Endothelial cell of umbilical vein (primary cell): ENCODE results near the gene SIKE1. TPM values are rescaled to one million over a fixed set of nuclear protein-coding genes. Genes with fewer than 3 reads are reported as not detected.

Experiments used
- BruUV-seq: library from RNA; stranded (reverse); fragments of 400-500 nt; replicated peaks from 2 replicates; lab custom pipeline; 2021; lab: Mats Ljungman, UMichigan
- CTCF ChIA-PET: fragments of 300-600, 350-600 bp; sonication (Branson Sonifier 250); formaldehyde crosslinking; loops from one replicate; lab custom pipeline; 2021; ENCODE audit warnings: antibody characterized with exemption, inconsistent platforms; lab: Charles Lee
- POLR2A ChIA-PET: fragments of 300-600, 350-600 bp; sonication (Branson Sonifier 250); formaldehyde crosslinking; loops from one replicate; lab custom pipeline; 2021; ENCODE audit warnings: antibody characterized with exemption, inconsistent platforms; lab: Charles Lee
- DNase-seq: peaks from one replicate; pipeline ENCODE4 v3.0.0-alpha.2; 2011; ENCODE audit warnings: low read depth, low spot score
- FAIRE-seq: peaks from 2 replicates; lab custom pipeline; 2011; peaks lifted over from hg19 to GRCh38; lab: Jason Lieb, UNC
- H2AFZ ChIP-seq: 2 replicates; pipeline ENCODE4 v1.6.0; 2012; ENCODE audit warnings: low read depth, low read length, control low read depth, inconsistent platforms
- H3K27ac ChIP-seq: 2 replicates; pipeline ENCODE4 v1.5.1; 2011; ENCODE audit warnings: low read depth, mild to moderate bottlenecking, control low read depth, low read length, moderate library complexity; ENCODE audit not compliant: insufficient read depth
- H3K27me3 ChIP-seq, 2 experiments: 2 replicates each; pipeline versions ENCODE4 v1.6.0 to v1.6.1; 2011; ENCODE audit warnings: low read length in 2 of 2, mixed read lengths in 1 of 2; ENCODE audit not compliant: control insufficient read depth in 2 of 2, insufficient read depth in 2 of 2
- H3K36me3 ChIP-seq, 2 experiments: 2 replicates in 1 of 2; 3 replicates in 1 of 2; pipeline ENCODE4 v1.5.1; 2011; ENCODE audit warnings: low read length in 2 of 2, mild to moderate bottlenecking in 1 of 2, moderate library complexity in 1 of 2; ENCODE audit not compliant: control insufficient read depth in 2 of 2, insufficient read depth in 2 of 2; ENCODE audit errors: extremely low read depth in 1 of 2
- H3K4me1 ChIP-seq: 3 replicates; pipeline ENCODE4 v1.5.1; 2011; ENCODE audit warnings: mild to moderate bottlenecking, low read length; ENCODE audit not compliant: control insufficient read depth, insufficient read depth; ENCODE audit errors: extremely low read depth
- H3K4me2 ChIP-seq: 2 replicates; pipeline ENCODE4 v1.6.1; 2011; ENCODE audit warnings: low read length, control low read depth, mixed read lengths; ENCODE audit not compliant: insufficient read depth
- H3K4me3 ChIP-seq, 3 experiments: fragments of 200-600 bp in 1 of 3; sonication (generic), shearing (Covaris generic) in 1 of 3; replicated peaks in 1 of 3; 2 replicates each; pipeline ENCODE4 v1.5.1; 2011 to 2016; ENCODE audit warnings: control low read depth in 3 of 3, low read length in 3 of 3, mild to moderate bottlenecking in 2 of 3, inconsistent platforms in 1 of 3, low read depth in 1 of 3, moderate library complexity in 1 of 3; ENCODE audit not compliant: insufficient read depth in 1 of 3
- H3K79me2 ChIP-seq: 2 replicates; pipeline ENCODE4 v1.6.0; 2012; ENCODE audit warnings: low read length, inconsistent platforms; ENCODE audit not compliant: control insufficient read depth, insufficient read depth
- H3K9ac ChIP-seq: replicated peaks from 2 replicates; pipeline ENCODE3; 2011; ENCODE audit warnings: low read length, control low read depth; ENCODE audit not compliant: insufficient read depth; ENCODE audit errors: extremely low read depth
- H3K9me1 ChIP-seq: replicated peaks from 3 replicates; pipeline ENCODE4 v1.6.0; 2011; ENCODE audit warnings: mild to moderate bottlenecking, low read length; ENCODE audit not compliant: control insufficient read depth, insufficient read depth; ENCODE audit errors: extremely low read depth
- H3K9me3 ChIP-seq: replicated peaks from 2 replicates; pipeline ENCODE4 v1.5.1; 2012; ENCODE audit warnings: low read length, inconsistent platforms; ENCODE audit not compliant: control insufficient read depth, insufficient read depth
- H4K20me1 ChIP-seq: replicated peaks from 2 replicates; pipeline ENCODE3; 2011; ENCODE audit warnings: mild to moderate bottlenecking, low read length; ENCODE audit not compliant: control insufficient read depth, insufficient read depth; ENCODE audit errors: extremely low read depth
- CTCF ChIP-seq, 2 donors: IDR thresholded peaks; 1 replicate in 1 of 2; 2 replicates in 1 of 2; pipeline ENCODE4 v1.5.1; 2011; ENCODE audit warnings: low read length in 2 of 2, mild to moderate bottlenecking in 2 of 2, moderate library complexity in 2 of 2, control low read depth in 1 of 2, inconsistent platforms in 1 of 2, low read depth in 1 of 2; ENCODE audit not compliant: insufficient read depth in 1 of 2; ENCODE audit errors: extremely low read depth in 1 of 2
- EZH2 ChIP-seq: IDR thresholded peaks from 2 replicates; pipeline ENCODE4 v1.6.1; 2012; ENCODE audit warnings: borderline replicate concordance, low read depth, mild to moderate bottlenecking, moderate library complexity, low read length, inconsistent platforms; ENCODE audit not compliant: severe bottlenecking
- FOS ChIP-seq: IDR thresholded peaks from 2 replicates; pipeline ENCODE4 v1.6.1; 2011; ENCODE audit warnings: mild to moderate bottlenecking, low read length, moderate library complexity, borderline replicate concordance; ENCODE audit not compliant: insufficient read depth
- GATA2 ChIP-seq: IDR thresholded peaks from 2 replicates; pipeline ENCODE4 v1.7.0; 2011; ENCODE audit warnings: low read depth, mild to moderate bottlenecking, moderate library complexity, mixed read lengths, low read length; ENCODE audit not compliant: insufficient read length, insufficient read depth
- JUN ChIP-seq: IDR thresholded peaks from 2 replicates; pipeline ENCODE4 v1.6.1; 2011; ENCODE audit warnings: borderline replicate concordance, low read depth; ENCODE audit not compliant: insufficient read length, insufficient read depth
- MYC ChIP-seq: IDR thresholded peaks from one replicate; pipeline ENCODE4 v1.6.1; 2011; ENCODE audit warnings: mild to moderate bottlenecking, low read depth, low read length
- POLR2A ChIP-seq: IDR thresholded peaks from 2 replicates; pipeline ENCODE4 v1.6.1; 2012; ENCODE audit warnings: low read depth, mild to moderate bottlenecking, control low read depth, low read length
- POLR2AphosphoS5 ChIP-seq: IDR thresholded peaks from 2 replicates; pipeline ENCODE4 v1.6.1; 2012; ENCODE audit warnings: low read depth, mild to moderate bottlenecking, control low read depth, low read length, moderate library complexity; ENCODE audit not compliant: insufficient read depth
- dilution Hi-C: fragments of 300-500 bp; cut with MboI; formaldehyde crosslinking; loops from one replicate; pipeline ENCODE4 v1.15.0; 2019; ENCODE audit warnings: low sequenced_read_pairs; ENCODE audit not compliant: extremely low pct_ligation_motif_present
- intact Hi-C: fragments of 100-400 bp; cut with micrococcal nuclease; formaldehyde crosslinking; loops from one replicate; pipeline ENCODE4 v1.10.0; 2022
- polyA plus RNA-seq, 4 experiments: library from polyadenylated mRNA; depleted of rRNA in 3 of 4; stranded (reverse) in 3 of 4; unstranded in 1 of 4; fragments of >200 nt; gene quantifications; 2 replicates each; pipeline versions ENCODE4 v1.2.1 to v1.2.3, GENCODE V29; 2011 to 2012; ENCODE audit warnings: missing spikeins in 1 of 4
- total RNA-seq: library from RNA; stranded (reverse); gene quantifications from 2 replicates; pipeline ENCODE4 v1.2.3, GENCODE V29; 2021
- TF ChIP-seq, protein P1 (sequence below): IDR thresholded peaks from 2 replicates; pipeline ENCODE4 v1.6.1; 2011; ENCODE audit not compliant: insufficient read depth, insufficient read length

SIKE1 gene
- total and polyA plus RNA-seq, 2 donors (not counting 3 experiments of a cell fraction or from before 2014, with no cell fraction given), result 16.3 to 46.6 TPM

DNA sequence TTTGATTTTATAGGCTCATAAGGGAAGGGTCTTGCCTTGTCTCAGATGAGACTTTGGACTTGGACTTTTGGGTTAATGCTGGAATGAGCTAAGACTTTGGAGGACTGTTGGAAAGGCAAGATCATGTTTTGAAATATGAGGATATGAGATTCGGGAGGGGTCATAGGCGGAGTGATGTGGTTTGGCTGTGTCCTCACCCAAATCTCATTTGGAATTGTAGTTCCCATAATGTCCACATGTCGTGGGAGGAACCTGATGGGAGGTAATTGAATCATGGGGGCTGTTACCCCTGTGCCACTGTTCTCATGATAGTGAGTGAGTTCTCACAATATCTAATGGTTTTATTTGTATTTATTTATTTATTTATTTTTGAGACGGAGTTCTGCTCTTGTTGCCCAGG, 15.8 kb downstream of the SIKE1 start:
- FAIRE-seq (no peak), DNase-seq (no peak)
- H3K36me3 ChIP-seq, result no peaks in the 10 kb centered on the region
- no peaks in the 10 kb centered on the region for H3K9me1 ChIP-seq
- intact Hi-C loops (no loop called here), dilution Hi-C loops (no loop called here)
- no peaks in the 10 kb centered on the region for H4K20me1 ChIP-seq
- H3K4me3 ChIP-seq, result no peak overlapping the region
- H3K79me2 ChIP-seq, result no peaks in the 10 kb centered on the region
- ChIA-PET POLR2A (no interaction called here), CTCF (interaction anchor here (0.7 kb wide), 1 partner anchor 1401 kb away, joined by 3 read pairs; no protein-coding TSS in a partner anchor)
- no peak overlapping the region for H3K4me2 ChIP-seq
- H3K27me3 ChIP-seq, result no peaks in the 10 kb centered on the region
- H3K9ac ChIP-seq, result no peak overlapping the region
- no peak for TF ChIP-seq POLR2AphosphoS5
- TF ChIP-seq EZH2, result no peak
- TF ChIP-seq JUN, result no peak
- TF ChIP-seq, protein P1, sequence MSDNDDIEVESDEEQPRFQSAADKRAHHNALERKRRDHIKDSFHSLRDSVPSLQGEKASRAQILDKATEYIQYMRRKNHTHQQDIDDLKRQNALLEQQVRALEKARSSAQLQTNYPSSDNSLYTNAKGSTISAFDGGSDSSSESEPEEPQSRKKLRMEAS, result no peak
- TF ChIP-seq MYC, result no peak
- no peak for TF ChIP-seq CTCF (IDR thresholded peaks at IDR 0.05; ENCODE audit: extremely low read depth in 1 of 2, insufficient read depth in 1 of 2, low read depth in 1 of 2, low read length in 2 of 2)
- TF ChIP-seq FOS, result no peak
- TF ChIP-seq GATA2, result no peak
- TF ChIP-seq POLR2A, result no peak
- H2AFZ ChIP-seq, result no peak overlapping the region
- H3K4me1 ChIP-seq, result no peaks in the 10 kb centered on the region
- no peaks in the 10 kb centered on the region for H3K9me3 ChIP-seq
- BruUV-seq, result no TSS peak
- no peak overlapping the region for H3K27ac ChIP-seq
